ENCODE results near the gene FOXP1.

DNA sequence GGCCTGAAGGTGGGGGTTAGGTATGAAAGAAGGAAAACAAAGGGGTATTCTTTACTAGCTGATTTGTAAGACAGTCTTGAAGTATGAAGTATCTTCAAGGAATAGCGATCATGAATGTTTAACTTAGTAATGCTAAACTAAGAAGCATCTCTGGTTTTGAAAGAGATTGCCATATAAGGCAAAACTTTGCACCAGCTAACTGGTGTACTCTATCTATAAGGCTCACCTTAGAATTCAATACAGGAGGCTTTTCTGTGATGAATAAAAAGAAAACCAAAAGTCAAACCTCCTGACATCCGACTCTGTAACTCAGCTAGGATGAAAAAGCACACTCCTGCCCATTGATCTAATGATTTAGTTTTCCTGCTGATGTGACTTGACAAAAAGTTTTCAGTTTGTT is 54.7 kb downstream of the FOXP1 start:
- TF ChIP-seq EP300 (IDR thresholded peaks at IDR 0.05; ENCODE audit: low read depth in 2 of 2, low read length in 2 of 2) (no peak), EP300 (CRISPR knock-in tag; IDR thresholded peaks at IDR 0.05; ENCODE audit: borderline replicate concordance) (no peak), FOXJ3 (CRISPR knock-in tag; IDR thresholded peaks at IDR 0.05; ENCODE audit: borderline replicate concordance) (no peak), TBX3 (IDR thresholded peaks at IDR 0.05; ENCODE audit: borderline replicate concordance) (no peak), ZFP41 (CRISPR knock-in tag; IDR thresholded peaks at IDR 0.05; ENCODE audit: borderline replicate concordance) (no peak), CHD4 (IDR thresholded peaks at IDR 0.05; ENCODE audit: borderline replicate concordance, low read length) (no peak), ZSCAN22 (CRISPR knock-in tag; IDR thresholded peaks at IDR 0.05) (no peak), ERF (CRISPR knock-in tag; IDR thresholded peaks at IDR 0.05) (no peak), POLR2A (IDR thresholded peaks at IDR 0.05; ENCODE audit: insufficient read depth in 1 of 2, low read depth in 2 of 2, low read length in 2 of 2) (no peak), ZNF713 (CRISPR knock-in tag; IDR thresholded peaks at IDR 0.05) (no peak), TRIM24 (CRISPR knock-in tag; IDR thresholded peaks at IDR 0.05) (no peak)
- TF ChIP-seq, protein P1, sequence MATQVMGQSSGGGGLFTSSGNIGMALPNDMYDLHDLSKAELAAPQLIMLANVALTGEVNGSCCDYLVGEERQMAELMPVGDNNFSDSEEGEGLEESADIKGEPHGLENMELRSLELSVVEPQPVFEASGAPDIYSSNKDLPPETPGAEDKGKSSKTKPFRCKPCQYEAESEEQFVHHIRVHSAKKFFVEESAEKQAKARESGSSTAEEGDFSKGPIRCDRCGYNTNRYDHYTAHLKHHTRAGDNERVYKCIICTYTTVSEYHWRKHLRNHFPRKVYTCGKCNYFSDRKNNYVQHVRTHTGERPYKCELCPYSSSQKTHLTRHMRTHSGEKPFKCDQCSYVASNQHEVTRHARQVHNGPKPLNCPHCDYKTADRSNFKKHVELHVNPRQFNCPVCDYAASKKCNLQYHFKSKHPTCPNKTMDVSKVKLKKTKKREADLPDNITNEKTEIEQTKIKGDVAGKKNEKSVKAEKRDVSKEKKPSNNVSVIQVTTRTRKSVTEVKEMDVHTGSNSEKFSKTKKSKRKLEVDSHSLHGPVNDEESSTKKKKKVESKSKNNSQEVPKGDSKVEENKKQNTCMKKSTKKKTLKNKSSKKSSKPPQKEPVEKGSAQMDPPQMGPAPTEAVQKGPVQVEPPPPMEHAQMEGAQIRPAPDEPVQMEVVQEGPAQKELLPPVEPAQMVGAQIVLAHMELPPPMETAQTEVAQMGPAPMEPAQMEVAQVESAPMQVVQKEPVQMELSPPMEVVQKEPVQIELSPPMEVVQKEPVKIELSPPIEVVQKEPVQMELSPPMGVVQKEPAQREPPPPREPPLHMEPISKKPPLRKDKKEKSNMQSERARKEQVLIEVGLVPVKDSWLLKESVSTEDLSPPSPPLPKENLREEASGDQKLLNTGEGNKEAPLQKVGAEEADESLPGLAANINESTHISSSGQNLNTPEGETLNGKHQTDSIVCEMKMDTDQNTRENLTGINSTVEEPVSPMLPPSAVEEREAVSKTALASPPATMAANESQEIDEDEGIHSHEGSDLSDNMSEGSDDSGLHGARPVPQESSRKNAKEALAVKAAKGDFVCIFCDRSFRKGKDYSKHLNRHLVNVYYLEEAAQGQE (IDR thresholded peaks at IDR 0.05; ENCODE audit: borderline replicate concordance in 1 of 2, low read depth in 1 of 2, low read length in 2 of 2), result no peak
